CD14-positive monocyte (primary cell): ENCODE results near the gene COL13A1. TPM values are rescaled to one million over a fixed set of nuclear protein-coding genes. Genes with fewer than 3 reads are reported as not detected.

Experiments used
- DNase-seq, 3 donors: peaks; one replicate each; pipeline ENCODE4 v3.0.0-alpha.2; 2011 to 2022
- H2AFZ ChIP-seq: 2 replicates; pipeline ENCODE4 v1.6.0; 2012; ENCODE audit warnings: mild to moderate bottlenecking, low read depth, low read length, inconsistent platforms; ENCODE audit not compliant: insufficient read depth, poor library complexity, severe bottlenecking
- H3K27ac ChIP-seq, 2 donors: 1 replicate in 1 of 2; 2 replicates in 1 of 2; pipeline ENCODE4 v1.5.1; 2012 to 2013; ENCODE audit warnings: low read length in 2 of 2, control low read depth in 1 of 2, inconsistent platforms in 1 of 2, low read depth in 1 of 2, mild to moderate bottlenecking in 1 of 2
- H3K27me3 ChIP-seq, 2 donors: one replicate each; pipeline versions ENCODE4 v1.6.0 to v1.6.1; 2011 to 2013; ENCODE audit warnings: low read length in 2 of 2; ENCODE audit not compliant: control insufficient read depth in 2 of 2, insufficient read depth in 2 of 2
- H3K36me3 ChIP-seq, 2 donors: replicated peaks in 1 of 2; 1 replicate in 1 of 2; 2 replicates in 1 of 2; pipeline versions ENCODE4 v1.5.1 to v1.6.1; 2012 to 2013; ENCODE audit warnings: low read length in 2 of 2, control low read depth in 1 of 2, inconsistent platforms in 1 of 2, mild to moderate bottlenecking in 1 of 2; ENCODE audit not compliant: insufficient read depth in 2 of 2, control insufficient read depth in 1 of 2
- H3K4me1 ChIP-seq, 2 donors: 1 replicate in 1 of 2; 2 replicates in 1 of 2; pipeline versions ENCODE4 v1.5.1 to v1.6.1; 2012 to 2013; ENCODE audit warnings: low read length in 2 of 2, control low read depth in 1 of 2, inconsistent platforms in 1 of 2, mild to moderate bottlenecking in 1 of 2, moderate library complexity in 1 of 2; ENCODE audit not compliant: insufficient read depth in 2 of 2, control insufficient read depth in 1 of 2
- H3K4me2 ChIP-seq: replicated peaks from 2 replicates; pipeline ENCODE3; 2012; ENCODE audit warnings: low read length, moderate library complexity, mild to moderate bottlenecking; ENCODE audit not compliant: poor library complexity, severe bottlenecking; ENCODE audit errors: extremely low read depth
- H3K4me3 ChIP-seq, 3 experiments: fragments of 200-600 bp in 1 of 3; sonication (generic) in 1 of 3; replicated peaks in 1 of 3; 1 replicate in 2 of 3; 2 replicates in 1 of 3; pipeline ENCODE4 v1.5.1; 2011 to 2013; ENCODE audit warnings: low read length in 3 of 3, mild to moderate bottlenecking in 3 of 3, control low read depth in 2 of 3, low read depth in 2 of 3, inconsistent platforms in 1 of 3, moderate library complexity in 1 of 3
- H3K79me2 ChIP-seq: 2 replicates; pipeline ENCODE4 v1.6.0; 2012; ENCODE audit warnings: mild to moderate bottlenecking, control low read depth, inconsistent platforms, low read length, moderate library complexity; ENCODE audit not compliant: insufficient read depth
- H3K9ac ChIP-seq: 2 replicates; pipeline ENCODE4 v1.6.0; 2017; ENCODE audit warnings: low read length, mild to moderate bottlenecking; ENCODE audit not compliant: insufficient read depth, poor library complexity, severe bottlenecking
- H3K9me3 ChIP-seq, 2 donors: replicated peaks in 1 of 2; 1 replicate in 1 of 2; 2 replicates in 1 of 2; pipeline versions ENCODE4 v1.5.1 to v1.6.1; 2012 to 2013; ENCODE audit warnings: low read length in 2 of 2, control low read depth in 1 of 2; ENCODE audit not compliant: control insufficient read depth in 1 of 2, insufficient read depth in 1 of 2
- H4K20me1 ChIP-seq: 2 replicates; pipeline ENCODE4 v1.6.0; 2012; ENCODE audit warnings: mild to moderate bottlenecking, low read length, control low read depth, moderate library complexity; ENCODE audit not compliant: insufficient read depth
- H3K27ac Mint-ChIP-seq, 7 donors: one replicate each; pipeline ENCODE4 v1.8.0; 2020; ENCODE audit warnings: mild to moderate bottlenecking in 7 of 7, mixed read lengths in 7 of 7, moderate library complexity in 6 of 7, inconsistent platforms in 2 of 7
- H3K27me3 Mint-ChIP-seq, 3 donors: one replicate each; pipeline ENCODE4 v1.8.0; 2021 to 2022; ENCODE audit warnings: low read depth in 3 of 3, mild to moderate bottlenecking in 3 of 3, mixed read lengths in 3 of 3, moderate library complexity in 3 of 3, inconsistent platforms in 1 of 3
- H3K36me3 Mint-ChIP-seq, 2 donors: one replicate each; pipeline ENCODE4 v1.8.0; 2020; ENCODE audit warnings: mixed read lengths in 2 of 2, inconsistent platforms in 1 of 2, mild to moderate bottlenecking in 1 of 2
- H3K4me1 Mint-ChIP-seq: one replicate; pipeline ENCODE4 v1.8.0; 2020; ENCODE audit warnings: mild to moderate bottlenecking, mixed read lengths
- H3K4me3 Mint-ChIP-seq, 2 donors: one replicate each; pipeline ENCODE4 v1.8.0; 2020; ENCODE audit warnings: mild to moderate bottlenecking in 2 of 2, mixed read lengths in 2 of 2, moderate library complexity in 1 of 2
- H3K9me3 Mint-ChIP-seq, 7 donors: one replicate each; pipeline ENCODE4 v1.8.0; 2020 to 2022; ENCODE audit warnings: mixed read lengths in 7 of 7, mild to moderate bottlenecking in 6 of 7, moderate library complexity in 6 of 7, inconsistent platforms in 2 of 7
- CTCF ChIP-seq: fragments of 200-600 bp; IDR thresholded peaks from one replicate; pipeline ENCODE4 v1.8.0; 2022; ENCODE audit warnings: antibody characterized with exemption, mild to moderate bottlenecking
- WGBS: methylation state at CpG from one replicate; pipeline ENCODE4 v1.1.5; 2013; ENCODE audit warnings: missing lambda C conversion rate; ENCODE audit not compliant: insufficient coverage; 5-methylcytosine and 5-hydroxymethylcytosine counted together
- intact Hi-C, 2 donors: fragments of 100-400 bp; cut with micrococcal nuclease; formaldehyde crosslinking; loops; one replicate each; pipeline versions ENCODE4 v1.15.0 to v1.15.1; 2023
- polyA plus RNA-seq, 3 donors: library from polyadenylated mRNA; depleted of rRNA in 1 of 3; unstranded in 2 of 3; stranded (reverse) in 1 of 3; fragments of 300-500 nt in 2 of 3; fragments of >200 nt in 1 of 3; fragmentation: Illumina TruSeq in 2 of 3; gene quantifications; 1 replicate in 2 of 3; 2 replicates in 1 of 3; pipeline ENCODE4 v1.2.3, GENCODE V29; 2012 to 2021

Gene COL13A1
- polyA plus RNA-seq, 3 donors, result not detected

- Histone ChIP-seq H3K36me3 (no peaks in the 10 kb centered on the region), H3K27me3 (no peaks in the 10 kb centered on the region), H3K4me1 (peaks cover 5 to 8% of the 10 kb centered on the region in 2 donors), H3K9me3 (peaks cover 16 to 25% of the 10 kb centered on the region in 2 donors), H3K27ac (no peak overlapping the region), H4K20me1 (no peaks in the 10 kb centered on the region), H3K9ac (no peak overlapping the region), H3K4me2 (no peak overlapping the region), H3K79me2 (no peaks in the 10 kb centered on the region), H3K4me3 (no peak overlapping the region), H2AFZ (no peak overlapping the region)
- Mint-ChIP-seq H3K27ac (no peak overlapping the region), H3K27me3 (peaks cover 2 to 10% (median 4%) of the 10 kb centered on the region in 3 donors), H3K9me3 (peaks cover 13 to 33% (median 22%) of the 10 kb centered on the region in 7 donors), H3K36me3 (peaks cover 0 to 3% of the 10 kb centered on the region in 2 donors), H3K4me3 (no peak overlapping the region), H3K4me1 (peaks cover 10% of the 10 kb centered on the region)
- intact Hi-C loops, result no loop called here
- no peak for DNase-seq
- no peak for TF ChIP-seq CTCF
- 79% methylated on average over 2 of the region's 5 CpGs for WGBS
These were observed 136.9 kb downstream of the COL13A1 start for GRCh38 chr10:69938541-69938991.

- H3K4me2 ChIP-seq, result no peak overlapping the region
- peaks cover 5 to 8% of the 10 kb centered on the region in 2 donors for H3K4me1 ChIP-seq
- WGBS, result no CpG with 5 or more reads among the region's 3 CpGs
- Mint-ChIP-seq H3K4me3 (no peak overlapping the region), H3K4me1 (peaks cover 10% of the 10 kb centered on the region), H3K27ac (no peak overlapping the region), H3K27me3 (peaks cover 2 to 10% (median 4%) of the 10 kb centered on the region in 3 donors), H3K9me3 (peaks cover 13 to 34% (median 22%) of the 10 kb centered on the region in 7 donors), H3K36me3 (peaks cover 0 to 3% of the 10 kb centered on the region in 2 donors)
- TF ChIP-seq CTCF, result no peak
- peaks cover 16 to 25% of the 10 kb centered on the region in 2 donors for H3K9me3 ChIP-seq
- no peaks in the 10 kb centered on the region for H4K20me1 ChIP-seq
- H3K36me3 ChIP-seq, result no peaks in the 10 kb centered on the region
- H2AFZ ChIP-seq, result no peak overlapping the region
- H3K9ac ChIP-seq, result no peak overlapping the region
- DNase-seq, result no peak
- H3K27me3 ChIP-seq, result no peaks in the 10 kb centered on the region
- no peaks in the 10 kb centered on the region for H3K79me2 ChIP-seq
- no peak overlapping the region for H3K4me3 ChIP-seq
- no peak overlapping the region for H3K27ac ChIP-seq
- intact Hi-C loops, result no loop called here
These were observed 137.4 kb downstream of the COL13A1 start for GRCh38 chr10:69939061-69939460.
